Stimulated activated CD4-positive, alpha-beta T cell treated with anti-CD3 and anti-CD28 coated beads, Interleukin-1b, Interleukin-23, amount 100 ng/mL, for 4 hours (primary cell): ENCODE data around the gene DOLK.
"Not testable (repeated sequence)": the region's sequence is repeated elsewhere in the genome, so short reads cannot be mapped to it uniquely, and the experiment has no call there.

Source experiments
- DNase-seq, 2 donors: peaks; one replicate each; pipeline ENCODE4 v3.0.0-alpha.2; 2020; ENCODE audit warnings: low read depth in 2 of 2

The DOLK gene

GRCh38 chr9:128947527-128948301 lies at the start of gene DOLK, which contains the start of gene NUP188:
TSS of gene DOLK (minus strand) at chr9:128947603. CDS start at chr9:128947303, 300 bp downstream.
TSS of gene NUP188 (plus strand) at chr9:128947699. CDS start at chr9:128947720, 21 bp downstream.
- peak; percentile 100 for DNase-seq

- DNase-seq, result no peak
Observed at GRCh38 chr9:128995791-128996190, 48.4 kb upstream of the DOLK start.

GRCh38 chr9:128992995-128993394 lies 45.6 kb upstream of the DOLK start:
- no peak for DNase-seq

GRCh38 chr9:128987805-128988204 lies 40.4 kb upstream of the DOLK start:
- DNase-seq, result no peak

- no peak for DNase-seq
Observed at GRCh38 chr9:128986671-128987070, 39.3 kb upstream of the DOLK start.

GRCh38 chr9:128983536-128983935 lies 36.1 kb upstream of the DOLK start:
- DNase-seq, result no peak

GRCh38 chr9:128979111-128979510 lies 31.7 kb upstream of the DOLK start:
- no peak for DNase-seq

- no peak for DNase-seq
Observed at GRCh38 chr9:128972956-128973355, 25.6 kb upstream of the DOLK start.

- DNase-seq, result no peak
Observed at GRCh38 chr9:128969491-128969890, 22.1 kb upstream of the DOLK start.

- not testable (repeated sequence) for DNase-seq
Observed at GRCh38 chr9:128961403-128961802, 14.0 kb upstream of the DOLK start.

- no peak for DNase-seq
Observed at GRCh38 chr9:128947277-128947526, 201 bp downstream of the DOLK start.

- no peak for DNase-seq
Observed at GRCh38 chr9:128946571-128947276, 679 bp downstream of the DOLK start.

GRCh38 chr9:128945798-128946501 lies 1.5 kb downstream of the DOLK start:
- DNase-seq, result no peak

GRCh38 chr9:128944966-128945365 lies 2.4 kb downstream of the DOLK start:
- DNase-seq, result not testable (repeated sequence)

- DNase-seq, result no peak
Observed at GRCh38 chr9:128943832-128944620, 3.4 kb downstream of the DOLK start.

GRCh38 chr9:128940946-128941755 lies 6.3 kb downstream of the DOLK start:
- no peak for DNase-seq

- no peak for DNase-seq
Observed at GRCh38 chr9:128940271-128940921, 7.0 kb downstream of the DOLK start.

- no peak for DNase-seq
Observed at GRCh38 chr9:128937310-128938165, 9.9 kb downstream of the DOLK start.

- DNase-seq, result no peak
Observed at GRCh38 chr9:128936171-128936865, 11.1 kb downstream of the DOLK start.
